Esophagus muscularis mucosa (tissue), 3 donors: ENCODE results near the gene B2M.

Experiments used
- POLR2A ChIP-seq: fragments of 450-650 bp; IDR thresholded peaks from one replicate; pipeline ENCODE4 v1.6.1; 2017; ENCODE audit warnings: antibody characterized with exemption, moderate library complexity, mild to moderate bottlenecking, low read depth
- TF ChIP-seq, protein P1 (sequence below), 3 experiments: fragments of 200-600 bp in 2 of 3; fragments of 450-650 bp in 1 of 3; sonication (generic) in 2 of 3; IDR thresholded peaks; one replicate each; pipeline ENCODE4 v1.5.1; 2017 to 2019; ENCODE audit warnings: antibody characterized with exemption in 3 of 3, mild to moderate bottlenecking in 2 of 3, moderate library complexity in 1 of 3

DNA sequence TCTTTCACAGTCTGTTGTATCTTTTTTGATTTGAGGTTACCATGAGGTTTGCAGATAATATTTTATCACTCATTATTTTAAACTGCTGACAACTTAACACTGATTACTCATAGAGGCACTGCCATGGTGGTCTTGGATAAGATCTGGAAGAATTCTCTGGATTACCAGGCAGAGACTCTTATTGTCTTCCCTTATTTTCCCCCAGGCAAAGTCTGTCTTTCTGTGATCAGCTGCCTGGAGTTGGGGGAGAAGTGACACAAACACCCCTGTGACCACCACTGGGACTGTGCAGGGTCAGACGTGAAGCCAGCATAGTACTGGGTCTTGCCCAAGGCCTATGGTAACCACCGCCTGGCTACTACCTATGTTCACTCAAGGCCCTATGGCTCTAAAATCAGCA, 4.9 kb upstream of the B2M start:
- no peak for TF ChIP-seq POLR2A
- TF ChIP-seq, protein P1, sequence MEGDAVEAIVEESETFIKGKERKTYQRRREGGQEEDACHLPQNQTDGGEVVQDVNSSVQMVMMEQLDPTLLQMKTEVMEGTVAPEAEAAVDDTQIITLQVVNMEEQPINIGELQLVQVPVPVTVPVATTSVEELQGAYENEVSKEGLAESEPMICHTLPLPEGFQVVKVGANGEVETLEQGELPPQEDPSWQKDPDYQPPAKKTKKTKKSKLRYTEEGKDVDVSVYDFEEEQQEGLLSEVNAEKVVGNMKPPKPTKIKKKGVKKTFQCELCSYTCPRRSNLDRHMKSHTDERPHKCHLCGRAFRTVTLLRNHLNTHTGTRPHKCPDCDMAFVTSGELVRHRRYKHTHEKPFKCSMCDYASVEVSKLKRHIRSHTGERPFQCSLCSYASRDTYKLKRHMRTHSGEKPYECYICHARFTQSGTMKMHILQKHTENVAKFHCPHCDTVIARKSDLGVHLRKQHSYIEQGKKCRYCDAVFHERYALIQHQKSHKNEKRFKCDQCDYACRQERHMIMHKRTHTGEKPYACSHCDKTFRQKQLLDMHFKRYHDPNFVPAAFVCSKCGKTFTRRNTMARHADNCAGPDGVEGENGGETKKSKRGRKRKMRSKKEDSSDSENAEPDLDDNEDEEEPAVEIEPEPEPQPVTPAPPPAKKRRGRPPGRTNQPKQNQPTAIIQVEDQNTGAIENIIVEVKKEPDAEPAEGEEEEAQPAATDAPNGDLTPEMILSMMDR (IDR thresholded peaks at IDR 0.05): no peak
